AG04450 (cell line): ENCODE results near the gene CCBE1. TPM values are rescaled to one million over a fixed set of nuclear protein-coding genes. Genes with fewer than 3 reads are reported as not detected.

ENCODE experiments used
- CTCF ChIA-PET: fragments of 300-600, 350-600 bp; formaldehyde crosslinking; extraction: SDS; loops from one replicate; lab custom pipeline; 2022; ENCODE audit warnings: antibody characterized with exemption, inconsistent platforms; lab: Charles Lee
- POLR2A ChIA-PET: fragments of 350-600 bp; formaldehyde crosslinking; extraction: SDS; loops from one replicate; lab custom pipeline; 2021; ENCODE audit warnings: antibody characterized with exemption, inconsistent platforms; lab: Yijun Ruan, JAX
- DNase-seq: peaks from one replicate; pipeline ENCODE4 v3.0.0-alpha.2; 2011; ENCODE audit warnings: low read depth, low spot score
- H3K27ac ChIP-seq: one replicate; pipeline ENCODE4 v1.5.1; 2012; ENCODE audit warnings: low read depth, low read length, control low read depth
- H3K27me3 ChIP-seq: one replicate; pipeline ENCODE4 v1.6.0; 2012; ENCODE audit warnings: low read length; ENCODE audit not compliant: control insufficient read depth, insufficient read depth
- H3K4me3 ChIP-seq: 2 replicates; pipeline ENCODE4 v1.5.1; 2011; ENCODE audit warnings: mild to moderate bottlenecking, low read depth, low read length, control low read depth
- H3K9me3 ChIP-seq: 2 replicates; pipeline ENCODE4 v1.5.1; 2012; ENCODE audit warnings: low read length; ENCODE audit not compliant: control insufficient read depth, insufficient read depth
- polyA plus RNA-seq: library from polyadenylated mRNA; depleted of rRNA; stranded (reverse); fragments of >200 nt; gene quantifications from 2 replicates; pipeline ENCODE4 v1.2.3, GENCODE V29; 2011
- TF ChIP-seq, protein P1 (sequence below): IDR thresholded peaks from 2 replicates; pipeline ENCODE4 v1.5.1; 2011; ENCODE audit warnings: low read depth, low read length, control low read depth, inconsistent platforms

The CCBE1 gene
- polyA plus RNA-seq, 1 experiment = 40.4 TPM

DNA sequence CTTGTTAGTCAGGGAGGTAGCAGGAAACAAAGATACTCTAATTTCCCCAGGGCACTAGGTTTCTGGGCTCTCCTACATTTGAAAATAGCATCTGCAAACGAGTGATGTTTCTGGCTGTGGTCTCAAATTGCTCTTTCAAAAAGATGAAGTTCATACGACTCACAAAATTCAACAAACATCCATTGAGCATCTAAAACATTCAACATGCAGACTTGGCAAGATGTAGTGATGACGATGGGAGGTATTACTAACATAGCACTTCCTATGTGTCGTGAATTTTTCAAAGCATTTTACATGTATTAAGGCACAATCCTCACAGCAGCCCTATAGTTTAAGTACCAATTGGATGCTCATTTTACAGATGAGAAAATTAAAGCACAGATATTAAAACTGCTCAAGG lies 5.2 kb downstream of the CCBE1 start:
- Histone ChIP-seq H3K27me3 (no peaks in the 10 kb centered on the region), H3K9me3 (no peaks in the 10 kb centered on the region; the same call in 1 of the 2 replicates), H3K27ac (no peak overlapping the region), H3K4me3 (no peak overlapping the region)
- TF ChIP-seq, protein P1, sequence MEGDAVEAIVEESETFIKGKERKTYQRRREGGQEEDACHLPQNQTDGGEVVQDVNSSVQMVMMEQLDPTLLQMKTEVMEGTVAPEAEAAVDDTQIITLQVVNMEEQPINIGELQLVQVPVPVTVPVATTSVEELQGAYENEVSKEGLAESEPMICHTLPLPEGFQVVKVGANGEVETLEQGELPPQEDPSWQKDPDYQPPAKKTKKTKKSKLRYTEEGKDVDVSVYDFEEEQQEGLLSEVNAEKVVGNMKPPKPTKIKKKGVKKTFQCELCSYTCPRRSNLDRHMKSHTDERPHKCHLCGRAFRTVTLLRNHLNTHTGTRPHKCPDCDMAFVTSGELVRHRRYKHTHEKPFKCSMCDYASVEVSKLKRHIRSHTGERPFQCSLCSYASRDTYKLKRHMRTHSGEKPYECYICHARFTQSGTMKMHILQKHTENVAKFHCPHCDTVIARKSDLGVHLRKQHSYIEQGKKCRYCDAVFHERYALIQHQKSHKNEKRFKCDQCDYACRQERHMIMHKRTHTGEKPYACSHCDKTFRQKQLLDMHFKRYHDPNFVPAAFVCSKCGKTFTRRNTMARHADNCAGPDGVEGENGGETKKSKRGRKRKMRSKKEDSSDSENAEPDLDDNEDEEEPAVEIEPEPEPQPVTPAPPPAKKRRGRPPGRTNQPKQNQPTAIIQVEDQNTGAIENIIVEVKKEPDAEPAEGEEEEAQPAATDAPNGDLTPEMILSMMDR = no peak
- ChIA-PET POLR2A (interaction anchor here (0.6 to 2.7 kb wide), 2 partner anchors 17 to 26 kb away, joined by 5 to 7 read pairs; no protein-coding TSS in a partner anchor), CTCF (interaction anchor here (0.6 to 6.0 kb wide), 4 partner anchors 37 to 232 kb away, joined by 4 to 45 read pairs (median 15); no protein-coding TSS in a partner anchor)
- no peak for DNase-seq

DNA sequence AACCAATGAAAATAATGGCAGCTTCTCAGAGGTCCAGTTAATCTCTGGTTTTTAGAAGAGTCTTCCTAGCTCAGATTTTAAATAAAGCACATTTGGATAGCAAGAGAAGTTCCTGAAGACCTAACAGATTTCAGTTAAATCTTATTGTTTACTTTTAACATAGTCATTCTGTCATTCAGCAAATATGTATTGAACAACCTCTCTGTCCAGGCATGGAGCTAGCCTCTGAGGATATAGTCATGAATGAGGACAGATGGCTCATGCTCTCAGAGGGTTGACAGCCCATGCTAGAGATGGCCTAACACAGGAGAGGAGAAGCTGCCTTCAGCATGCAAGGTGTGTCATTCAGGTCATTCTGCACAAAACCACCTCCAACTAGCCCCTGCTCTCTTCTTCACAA lies 6.2 kb downstream of the CCBE1 start:
- DNase-seq = no peak

DNA sequence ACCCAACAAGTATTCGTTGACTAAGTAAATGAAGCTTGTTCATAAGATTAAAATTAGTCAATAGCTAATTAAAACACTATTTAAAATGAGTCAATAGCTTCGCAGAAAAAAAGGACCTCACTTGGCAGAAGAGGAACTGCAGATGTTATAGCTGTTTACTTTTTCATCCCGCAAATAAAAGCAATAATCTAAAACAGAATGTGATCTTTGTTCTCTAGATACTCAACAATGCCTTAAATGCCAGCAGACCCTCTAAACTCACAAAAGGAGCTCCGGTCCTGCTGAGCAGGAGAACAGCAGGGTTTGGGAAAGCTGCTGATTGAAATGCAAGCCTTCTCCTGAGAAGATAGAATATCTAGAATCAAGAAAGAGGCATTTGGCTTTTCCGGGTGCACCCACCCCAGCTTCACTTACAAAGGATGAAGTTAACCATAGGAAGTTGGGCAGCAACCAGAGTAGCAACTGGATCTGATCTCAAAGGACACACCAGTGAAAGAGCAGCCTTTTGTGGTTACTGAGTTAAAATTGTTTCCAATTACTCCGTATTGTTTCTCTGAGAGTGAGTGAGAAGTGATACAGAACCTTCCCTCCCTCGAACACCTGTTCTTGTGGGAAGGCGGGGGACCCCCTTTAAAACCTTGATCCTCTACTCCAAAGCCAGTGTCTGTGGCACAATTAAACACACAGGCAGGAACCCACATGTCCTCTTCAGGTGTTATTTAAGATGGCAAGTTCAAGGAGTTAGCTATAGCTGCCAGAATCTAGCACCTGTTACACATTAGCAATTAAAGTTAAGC lies 6.8 kb downstream of the CCBE1 start:
- ChIA-PET POLR2A (interaction anchor here (1.0 to 2.7 kb wide), 3 partner anchors 28 to 133 kb away, joined by 3 to 7 read pairs (median 3); no protein-coding TSS in a partner anchor), CTCF (interaction anchor here (0.6 to 6.0 kb wide), 7 partner anchors 44 to 442 kb away, joined by 3 to 45 read pairs (median 3); no protein-coding TSS in a partner anchor)
- Histone ChIP-seq H3K4me3 (no peak overlapping the region), H3K27ac (peak overlapping the region; percentile 11), H3K9me3 (no peaks in the 10 kb centered on the region), H3K27me3 (no peaks in the 10 kb centered on the region)
- TF ChIP-seq, protein P1 = no peak
- DNase-seq = no peak

More for the DNA sequence above, 6.2 kb downstream of the CCBE1 start:
- POLR2A ChIA-PET = interaction anchor here (1.0 to 2.7 kb wide), 3 partner anchors 27 to 132 kb away, joined by 3 to 7 read pairs (median 3); no protein-coding TSS in a partner anchor
- Histone ChIP-seq H3K9me3 (no peaks in the 10 kb centered on the region), H3K4me3 (no peak overlapping the region), H3K27me3 (no peaks in the 10 kb centered on the region), H3K27ac (no peak overlapping the region)
- TF ChIP-seq, protein P1 = no peak
- CTCF ChIA-PET = interaction anchor here (1.1 to 6.0 kb wide), 3 partner anchors 59 to 144 kb away, joined by 3 to 45 read pairs (median 15); no protein-coding TSS in a partner anchor

DNA sequence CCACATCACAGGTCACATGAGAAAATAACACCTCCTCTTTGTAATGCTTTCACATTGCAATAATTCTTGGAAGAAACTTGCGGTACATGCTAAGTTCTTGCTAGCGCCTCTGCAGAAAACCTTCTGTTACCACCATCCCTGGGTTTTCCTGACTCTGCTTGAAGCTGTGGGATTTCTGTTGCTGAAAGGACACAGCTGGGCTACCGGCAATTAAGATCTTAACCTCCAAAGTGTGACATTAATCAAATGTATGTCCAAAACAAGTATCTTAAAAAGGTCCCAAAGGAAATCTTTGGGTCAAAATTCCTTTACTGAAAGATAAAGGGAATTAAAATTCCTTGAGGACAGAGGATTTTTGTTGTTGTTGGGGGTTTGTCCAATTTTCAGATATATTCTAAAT lies 7.5 kb downstream of the CCBE1 start:
- DNase-seq = no peak
- Histone ChIP-seq H3K9me3 (no peaks in the 10 kb centered on the region), H3K27me3 (no peaks in the 10 kb centered on the region), H3K27ac (no peak overlapping the region), H3K4me3 (no peak overlapping the region)
- POLR2A ChIA-PET = interaction anchor here (2.7 kb wide), 1 partner anchor 28 kb away, joined by 7 read pairs; no protein-coding TSS in a partner anchor
- CTCF ChIA-PET = interaction anchor here (0.6 to 6.0 kb wide), 6 partner anchors 45 to 441 kb away, joined by 3 to 45 read pairs (median 4); no protein-coding TSS in a partner anchor
- TF ChIP-seq, protein P1 = no peak
